Neural cell (in vitro differentiated cells): Measurements from ENCODE around the gene RPRD1B. TPM values are rescaled to one million over a fixed set of nuclear protein-coding genes. Genes with fewer than 3 reads are reported as not detected.

ENCODE experiments used
- H2AFZ ChIP-seq: fragments of 200-600, 300-800 bp; sonication (generic), shearing (Covaris generic); 2 replicates; pipeline ENCODE4 v1.6.0; 2014; ENCODE audit warnings: low read depth, mild to moderate bottlenecking, antibody characterized with exemption, low read length, moderate library complexity
- H3F3A ChIP-seq: fragments of 200-600 bp; shearing (Covaris generic); 2 replicates; pipeline ENCODE4 v1.6.1; 2016; ENCODE audit warnings: mild to moderate bottlenecking, moderate library complexity, mixed read lengths, antibody characterized with exemption, low read length; ENCODE audit not compliant: insufficient read depth, poor library complexity, severe bottlenecking
- H3K27ac ChIP-seq: fragments of 200-600, 300-800 bp; sonication (generic), shearing (Covaris generic); 2 replicates; pipeline ENCODE4 v1.5.1; 2014; ENCODE audit warnings: mild to moderate bottlenecking, low read length, moderate library complexity
- H3K27me3 ChIP-seq: fragments of 300-800, 200-600 bp; sonication (generic), shearing (Covaris generic); 2 replicates; pipeline ENCODE4 v1.6.0; 2014; ENCODE audit warnings: mild to moderate bottlenecking, low read depth, low read length, moderate library complexity; ENCODE audit not compliant: insufficient read depth
- H3K36me3 ChIP-seq: fragments of 300-800, 200-600 bp; sonication (generic), shearing (Covaris generic); 2 replicates; pipeline ENCODE4 v1.5.1; 2014; ENCODE audit warnings: mild to moderate bottlenecking, antibody characterized with exemption, low read length, moderate library complexity; ENCODE audit not compliant: insufficient read depth
- H3K4me2 ChIP-seq: fragments of 300-800, 200-600 bp; sonication (generic), shearing (Covaris generic); 2 replicates; pipeline ENCODE4 v1.6.0; 2014; ENCODE audit warnings: mild to moderate bottlenecking, low read length
- H3K4me3 ChIP-seq: fragments of 300-800, 200-600 bp; sonication (generic), shearing (Covaris generic); 2 replicates; pipeline ENCODE4 v1.5.1; 2014; ENCODE audit warnings: mild to moderate bottlenecking, low read length, moderate library complexity
- H3K79me2 ChIP-seq: fragments of 200-600 bp; shearing (Covaris generic); replicated peaks from 2 replicates; pipeline ENCODE4 v1.6.0; 2014; ENCODE audit warnings: mild to moderate bottlenecking, low read length, moderate library complexity; ENCODE audit not compliant: insufficient read depth
- H3K9ac ChIP-seq: fragments of 300-800, 200-600 bp; sonication (generic), shearing (Covaris generic); 2 replicates; pipeline ENCODE4 v1.6.1; 2016; ENCODE audit warnings: mild to moderate bottlenecking, low read length, mixed read lengths
- H3K9me2 ChIP-seq: fragments of 200-600 bp; shearing (Covaris generic); 2 replicates; pipeline ENCODE4 v1.6.1; 2016; ENCODE audit warnings: mild to moderate bottlenecking, low read length, mixed read lengths; ENCODE audit not compliant: insufficient read depth
- H3K9me3 ChIP-seq: fragments of 200-600, 300-800 bp; sonication (generic), shearing (Covaris generic); 2 replicates; pipeline ENCODE4 v1.6.1; 2016; ENCODE audit warnings: mild to moderate bottlenecking, mixed run types, low read length, moderate library complexity, mixed read lengths
- H4K20me1 ChIP-seq: fragments of 200-600 bp; shearing (Covaris generic); 2 replicates; pipeline ENCODE4 v1.6.1; 2016; ENCODE audit warnings: mild to moderate bottlenecking, mixed run types; ENCODE audit not compliant: insufficient read depth
- EZH2 ChIP-seq: fragments of 200-600, 300-800 bp; shearing (Covaris generic), sonication (generic); IDR thresholded peaks from 2 replicates; pipeline ENCODE4 v1.6.1; 2014; ENCODE audit warnings: antibody characterized with exemption, low read length, borderline replicate concordance, mild to moderate bottlenecking; ENCODE audit not compliant: insufficient read depth, poor library complexity, severe bottlenecking
- POLR2AphosphoS5 ChIP-seq: IDR thresholded peaks from 2 replicates; pipeline ENCODE4 v1.6.1; 2012
- SMC3 ChIP-seq: fragments of 450-650 bp; conservative IDR thresholded peaks from 2 replicates; pipeline ENCODE4 v1.6.1; 2014; ENCODE audit warnings: antibody characterized with exemption, mild to moderate bottlenecking, moderate library complexity; ENCODE audit not compliant: poor library complexity
- polyA plus RNA-seq: library from polyadenylated mRNA; depleted of rRNA; stranded (reverse); fragments of >200 nt; gene quantifications from 2 replicates; pipeline ENCODE4 v1.2.3, GENCODE V29; 2014
- TF ChIP-seq, protein P1 (sequence below): IDR thresholded peaks from 2 replicates; pipeline ENCODE4 v1.6.1; 2012; ENCODE audit warnings: borderline replicate concordance

The RPRD1B gene
- polyA plus RNA-seq, 1 donor from 2014 or later: 23.4 TPM

GRCh38 chr20:38075161-38075998 is 41.8 kb downstream of the RPRD1B start:
- Histone ChIP-seq H3K9me2 (no peaks in the 10 kb centered on the region), H3K9me3 (no peaks in the 10 kb centered on the region), H3K4me3 (no peak overlapping the region), H2AFZ (no peak overlapping the region), H3K79me2 (no peaks in the 10 kb centered on the region), H3K27ac (no peak overlapping the region), H4K20me1 (no peaks in the 10 kb centered on the region), H3K27me3 (no peaks in the 10 kb centered on the region), H3K36me3 (peaks cover 9% of the 10 kb centered on the region), H3K9ac (no peak overlapping the region), H3K4me2 (no peak overlapping the region), H3F3A (no peaks in the 10 kb centered on the region)
- TF ChIP-seq EZH2: no peak
- TF ChIP-seq, protein P1, sequence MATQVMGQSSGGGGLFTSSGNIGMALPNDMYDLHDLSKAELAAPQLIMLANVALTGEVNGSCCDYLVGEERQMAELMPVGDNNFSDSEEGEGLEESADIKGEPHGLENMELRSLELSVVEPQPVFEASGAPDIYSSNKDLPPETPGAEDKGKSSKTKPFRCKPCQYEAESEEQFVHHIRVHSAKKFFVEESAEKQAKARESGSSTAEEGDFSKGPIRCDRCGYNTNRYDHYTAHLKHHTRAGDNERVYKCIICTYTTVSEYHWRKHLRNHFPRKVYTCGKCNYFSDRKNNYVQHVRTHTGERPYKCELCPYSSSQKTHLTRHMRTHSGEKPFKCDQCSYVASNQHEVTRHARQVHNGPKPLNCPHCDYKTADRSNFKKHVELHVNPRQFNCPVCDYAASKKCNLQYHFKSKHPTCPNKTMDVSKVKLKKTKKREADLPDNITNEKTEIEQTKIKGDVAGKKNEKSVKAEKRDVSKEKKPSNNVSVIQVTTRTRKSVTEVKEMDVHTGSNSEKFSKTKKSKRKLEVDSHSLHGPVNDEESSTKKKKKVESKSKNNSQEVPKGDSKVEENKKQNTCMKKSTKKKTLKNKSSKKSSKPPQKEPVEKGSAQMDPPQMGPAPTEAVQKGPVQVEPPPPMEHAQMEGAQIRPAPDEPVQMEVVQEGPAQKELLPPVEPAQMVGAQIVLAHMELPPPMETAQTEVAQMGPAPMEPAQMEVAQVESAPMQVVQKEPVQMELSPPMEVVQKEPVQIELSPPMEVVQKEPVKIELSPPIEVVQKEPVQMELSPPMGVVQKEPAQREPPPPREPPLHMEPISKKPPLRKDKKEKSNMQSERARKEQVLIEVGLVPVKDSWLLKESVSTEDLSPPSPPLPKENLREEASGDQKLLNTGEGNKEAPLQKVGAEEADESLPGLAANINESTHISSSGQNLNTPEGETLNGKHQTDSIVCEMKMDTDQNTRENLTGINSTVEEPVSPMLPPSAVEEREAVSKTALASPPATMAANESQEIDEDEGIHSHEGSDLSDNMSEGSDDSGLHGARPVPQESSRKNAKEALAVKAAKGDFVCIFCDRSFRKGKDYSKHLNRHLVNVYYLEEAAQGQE: no peak

DNA sequence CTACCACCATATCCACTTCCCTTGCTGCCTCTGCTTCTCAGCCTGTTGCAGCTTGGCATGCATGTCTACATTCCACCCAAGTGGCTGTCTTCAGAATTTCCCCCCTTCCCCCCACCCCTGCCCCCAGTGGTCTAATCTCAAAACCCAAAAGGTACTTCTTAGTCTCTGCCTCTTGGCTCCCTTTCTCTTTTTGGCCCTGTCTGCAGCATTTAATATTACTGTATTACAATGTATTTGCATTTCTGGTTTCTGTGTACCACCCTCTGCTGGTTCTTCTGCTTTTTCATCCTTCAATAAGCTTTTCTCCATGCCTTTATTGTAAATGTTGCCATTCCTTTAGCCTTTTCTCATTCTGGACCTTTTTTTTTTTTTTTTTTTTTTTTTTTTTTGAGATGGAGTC is 43.0 kb downstream of the RPRD1B start:
- Histone ChIP-seq H3K4me2 (no peak overlapping the region), H2AFZ (no peak overlapping the region), H3K36me3 (no peaks in the 10 kb centered on the region), H3K27me3 (no peaks in the 10 kb centered on the region), H3K4me3 (no peak overlapping the region), H3F3A (no peaks in the 10 kb centered on the region), H3K9me3 (no peaks in the 10 kb centered on the region), H4K20me1 (no peaks in the 10 kb centered on the region), H3K27ac (no peak overlapping the region), H3K9me2 (no peaks in the 10 kb centered on the region), H3K9ac (no peak overlapping the region), H3K79me2 (no peaks in the 10 kb centered on the region)
- no peak for TF ChIP-seq POLR2AphosphoS5
- TF ChIP-seq, protein P1: no peak
- no peak for TF ChIP-seq SMC3

DNA sequence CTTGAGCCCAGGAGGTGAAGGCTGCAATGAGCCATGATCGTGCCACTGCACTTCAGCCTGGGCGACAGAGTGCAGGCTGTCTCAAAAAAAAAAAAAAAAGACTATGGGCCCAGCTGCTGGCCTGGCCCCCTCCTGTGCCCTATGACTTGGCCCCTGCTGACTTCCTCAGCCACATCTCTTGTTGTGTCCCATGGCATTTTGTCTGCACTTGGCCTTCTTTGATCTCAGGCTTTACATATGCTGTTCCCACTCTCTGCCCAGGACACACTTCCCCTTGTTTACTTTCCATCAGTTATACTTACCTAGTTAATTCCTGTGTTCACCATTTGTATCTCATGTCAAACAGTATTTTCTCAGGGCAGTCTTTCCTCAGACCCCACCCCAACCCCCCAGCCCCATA is 44.5 kb downstream of the RPRD1B start:
- Histone ChIP-seq H3K36me3 (no peaks in the 10 kb centered on the region), H3K9me2 (no peaks in the 10 kb centered on the region), H3K9ac (no peak overlapping the region), H4K20me1 (no peaks in the 10 kb centered on the region), H3K27ac (no peak overlapping the region), H3F3A (no peaks in the 10 kb centered on the region), H3K27me3 (no peaks in the 10 kb centered on the region), H3K4me3 (no peak overlapping the region), H2AFZ (no peak overlapping the region), H3K79me2 (no peaks in the 10 kb centered on the region), H3K9me3 (no peaks in the 10 kb centered on the region), H3K4me2 (no peak overlapping the region)
- no peak for TF ChIP-seq EZH2
